ENCODE data around the gene RTTN. TPM values are rescaled to one million over a fixed set of nuclear protein-coding genes. Genes with fewer than 3 reads are reported as not detected.

The RTTN gene
- total RNA-seq, 1 experiment from 2014 or later: 16.9 TPM

DNA sequence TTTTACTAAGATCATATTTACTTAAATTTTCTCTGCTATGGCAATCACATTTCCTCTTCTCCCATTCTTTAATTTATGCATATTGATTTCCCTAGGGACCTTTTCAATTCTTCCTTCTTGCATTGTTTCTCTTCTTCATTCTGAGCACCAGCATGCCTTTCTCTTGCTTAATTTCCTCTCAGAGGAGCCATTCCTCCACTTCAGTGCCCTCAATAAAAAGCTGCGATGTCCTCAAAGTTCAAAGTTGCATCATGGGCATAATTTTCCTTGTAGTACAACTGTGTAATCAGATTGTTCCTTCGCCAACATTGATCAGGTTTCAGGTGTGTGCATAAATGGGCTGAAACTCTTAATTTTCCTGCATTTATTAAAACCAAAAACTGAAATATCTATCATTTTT, 236.0 kb downstream of the RTTN start:
- intact Hi-C loops (cut with micrococcal nuclease; ENCODE audit: unreplicated experiment): no loop called here
- ATAC-seq: no peak
- in situ Hi-C loops (cut with HindIII; ENCODE audit: low pct_unique_long_range_greater_than_20kb, low sequenced_read_pairs): no loop called here
- Histone ChIP-seq H3K9me3 (ENCODE audit: control insufficient read depth, insufficient read depth, low read depth, low read length) (no peaks in the 10 kb centered on the region), H3K27me3 (ENCODE audit: control insufficient read depth, insufficient read depth, low read length) (no peaks in the 10 kb centered on the region), H3K4me3 (ENCODE audit: low read depth in 2 of 2, low read length in 2 of 2) (no peak overlapping the region), H3K4me1 (ENCODE audit: control insufficient read depth, insufficient read depth, low read length) (no peaks in the 10 kb centered on the region), H3K27ac (ENCODE audit: low read length) (no peak overlapping the region), H3K36me3 (ENCODE audit: control insufficient read depth, insufficient read depth, low read length) (no peaks in the 10 kb centered on the region)
- CTCF ChIA-PET: no interaction called here
- BruUV-seq (replicated peaks): no TSS peak
- TF ChIP-seq SIN3A (IDR thresholded peaks at IDR 0.05; ENCODE audit: borderline replicate concordance, insufficient read depth, low read depth, low read length): no peak
- no peak for TF ChIP-seq REST (IDR thresholded peaks at IDR 0.05; ENCODE audit: insufficient read depth in 1 of 2, low read depth in 2 of 2, low read length in 1 of 2)
- TF ChIP-seq, protein P1, sequence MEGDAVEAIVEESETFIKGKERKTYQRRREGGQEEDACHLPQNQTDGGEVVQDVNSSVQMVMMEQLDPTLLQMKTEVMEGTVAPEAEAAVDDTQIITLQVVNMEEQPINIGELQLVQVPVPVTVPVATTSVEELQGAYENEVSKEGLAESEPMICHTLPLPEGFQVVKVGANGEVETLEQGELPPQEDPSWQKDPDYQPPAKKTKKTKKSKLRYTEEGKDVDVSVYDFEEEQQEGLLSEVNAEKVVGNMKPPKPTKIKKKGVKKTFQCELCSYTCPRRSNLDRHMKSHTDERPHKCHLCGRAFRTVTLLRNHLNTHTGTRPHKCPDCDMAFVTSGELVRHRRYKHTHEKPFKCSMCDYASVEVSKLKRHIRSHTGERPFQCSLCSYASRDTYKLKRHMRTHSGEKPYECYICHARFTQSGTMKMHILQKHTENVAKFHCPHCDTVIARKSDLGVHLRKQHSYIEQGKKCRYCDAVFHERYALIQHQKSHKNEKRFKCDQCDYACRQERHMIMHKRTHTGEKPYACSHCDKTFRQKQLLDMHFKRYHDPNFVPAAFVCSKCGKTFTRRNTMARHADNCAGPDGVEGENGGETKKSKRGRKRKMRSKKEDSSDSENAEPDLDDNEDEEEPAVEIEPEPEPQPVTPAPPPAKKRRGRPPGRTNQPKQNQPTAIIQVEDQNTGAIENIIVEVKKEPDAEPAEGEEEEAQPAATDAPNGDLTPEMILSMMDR (IDR thresholded peaks at IDR 0.05): no peak
- no peak for TF ChIP-seq POLR2AphosphoS5 (IDR thresholded peaks at IDR 0.05; ENCODE audit: low read depth, low read length)
- no peak for TF ChIP-seq TCF7L2 (IDR thresholded peaks at IDR 0.05; ENCODE audit: low read depth, low read length)
- DNase-seq (ENCODE audit: low read depth, low spot score): no peak
- POLR2A ChIA-PET: no interaction called here

GRCh38 chr18:69968039-69968438, 237.4 kb downstream of the RTTN start:
- Histone ChIP-seq H3K4me1 (ENCODE audit: control insufficient read depth, insufficient read depth, low read length) (no peaks in the 10 kb centered on the region), H3K9me3 (ENCODE audit: control insufficient read depth, insufficient read depth, low read depth, low read length) (no peaks in the 10 kb centered on the region), H3K4me3 (ENCODE audit: low read depth in 2 of 2, low read length in 2 of 2) (no peak overlapping the region), H3K36me3 (ENCODE audit: control insufficient read depth, insufficient read depth, low read length) (no peaks in the 10 kb centered on the region), H3K27ac (ENCODE audit: low read length) (no peak overlapping the region), H3K27me3 (ENCODE audit: control insufficient read depth, insufficient read depth, low read length) (no peaks in the 10 kb centered on the region)
- TF ChIP-seq, protein P1 (IDR thresholded peaks at IDR 0.05): no peak
- no peak for TF ChIP-seq SIN3A (IDR thresholded peaks at IDR 0.05; ENCODE audit: borderline replicate concordance, insufficient read depth, low read depth, low read length)
- ATAC-seq (no peak), DNase-seq (ENCODE audit: low read depth, low spot score) (no peak)
- intact Hi-C loops (cut with micrococcal nuclease; ENCODE audit: unreplicated experiment): no loop called here
- no TSS peak for BruUV-seq (replicated peaks)
- ChIA-PET POLR2A (no interaction called here), CTCF (no interaction called here)
- in situ Hi-C loops (cut with HindIII; ENCODE audit: low pct_unique_long_range_greater_than_20kb, low sequenced_read_pairs): no loop called here

- no peaks in the 10 kb centered on the region for H3K4me1 ChIP-seq (ENCODE audit: control insufficient read depth, insufficient read depth, low read length)
- no peak overlapping the region for H3K27ac ChIP-seq (ENCODE audit: low read length)
- intact Hi-C loops (cut with micrococcal nuclease; ENCODE audit: unreplicated experiment): no loop called here
- TF ChIP-seq, protein P1 (IDR thresholded peaks at IDR 0.05): no peak
- TF ChIP-seq POLR2AphosphoS5 (IDR thresholded peaks at IDR 0.05; ENCODE audit: low read depth, low read length) (no peak), REST (IDR thresholded peaks at IDR 0.05; ENCODE audit: insufficient read depth in 1 of 2, low read depth in 2 of 2, low read length in 1 of 2) (no peak), TCF7L2 (IDR thresholded peaks at IDR 0.05; ENCODE audit: low read depth, low read length) (no peak), SIN3A (IDR thresholded peaks at IDR 0.05; ENCODE audit: borderline replicate concordance, insufficient read depth, low read depth, low read length) (no peak)
- CTCF ChIA-PET: no interaction called here
- POLR2A ChIA-PET: no interaction called here
- no peak overlapping the region for H3K4me3 ChIP-seq (ENCODE audit: low read depth in 2 of 2, low read length in 2 of 2)
- ATAC-seq (no peak), DNase-seq (ENCODE audit: low read depth, low spot score) (no peak)
- BruUV-seq (replicated peaks): no TSS peak
- in situ Hi-C loops (cut with HindIII; ENCODE audit: low pct_unique_long_range_greater_than_20kb, low sequenced_read_pairs): no loop called here
- H3K9me3 ChIP-seq (ENCODE audit: control insufficient read depth, insufficient read depth, low read depth, low read length): no peaks in the 10 kb centered on the region
- no peaks in the 10 kb centered on the region for H3K27me3 ChIP-seq (ENCODE audit: control insufficient read depth, insufficient read depth, low read length)
- H3K36me3 ChIP-seq (ENCODE audit: control insufficient read depth, insufficient read depth, low read length): no peaks in the 10 kb centered on the region
These were observed 242.3 kb downstream of the RTTN start for GRCh38 chr18:69963196-69963595.
